Left ventricle myocardium superior (tissue), 1 donor: ENCODE results near the gene ZNF808. TPM values are rescaled to one million over a fixed set of nuclear protein-coding genes. Genes with fewer than 3 reads are reported as not detected.
A peak's percentile ranks its signal among the peaks of the same experiment; 100 is the strongest.
"Not testable (repeated sequence)": the region's sequence is repeated elsewhere in the genome, so short reads cannot be mapped to it uniquely, and the experiment has no call there.

Experiments used
- ATAC-seq: fragments of 200-7000 bp; cut with Tn5 transposase; one replicate; pipeline ENCODE4 v1.9.1; 2020; ENCODE audit warnings: mild to moderate bottlenecking, moderate library complexity
- DNase-seq: peaks from one replicate; pipeline ENCODE4 v3.0.0-alpha.2; 2020
- intact Hi-C: fragments of 100-400 bp; cut with micrococcal nuclease; formaldehyde crosslinking; loops from one replicate; pipeline ENCODE4 v1.11.0; 2022
- total RNA-seq: library from RNA; stranded (reverse); fragmentation: NEBNext Ultra II Directional; extraction: Animal tissue kit (Norgen Biotek cat#: 25700); gene quantifications from one replicate; pipeline ENCODE4 v1.2.1, GENCODE V29; 2021
- donor health status: DM: no; HTN: yes; CAD: no; lungs with severe emphysema.

Gene ZNF808
- total RNA-seq, 1 donor from 2014 or later: 32.9 TPM

DNA sequence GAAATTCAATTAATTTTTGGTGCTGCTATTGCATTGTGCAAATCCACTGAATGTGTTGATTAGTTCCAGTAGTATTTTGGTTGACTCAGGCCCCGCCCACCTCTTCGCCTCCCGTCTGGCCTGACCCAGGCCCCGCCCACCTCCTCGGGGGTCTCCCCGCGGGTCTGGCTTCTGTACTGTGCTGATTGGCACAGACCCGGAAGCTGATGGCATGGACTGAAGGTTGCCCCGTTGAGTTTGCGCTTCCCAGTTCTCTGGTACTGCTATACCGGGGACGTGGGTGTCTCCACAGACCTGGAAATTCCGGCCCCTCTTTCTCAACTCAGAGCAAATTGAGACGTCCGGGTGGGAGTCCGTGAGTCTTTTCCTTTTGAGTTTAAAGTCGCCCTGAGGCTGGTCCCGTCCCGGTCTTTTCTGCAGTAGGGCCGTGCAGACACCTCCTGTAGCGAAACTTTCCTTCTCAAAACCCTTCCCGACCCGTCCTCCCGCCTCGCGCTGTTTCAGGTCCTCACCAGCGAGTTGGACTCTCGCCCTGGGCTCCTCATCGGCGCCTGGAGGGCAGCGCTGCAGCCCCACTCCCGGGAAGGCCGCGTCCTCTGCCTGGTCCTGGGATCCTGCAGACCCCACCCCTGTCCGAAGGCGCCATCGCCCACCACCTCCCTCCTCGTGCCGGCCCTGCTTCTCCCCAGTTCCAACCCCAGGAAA lies 57.4 kb downstream of the ZNF808 start:
- ATAC-seq (peak; percentile 78), DNase-seq (peak; percentile 36)
- intact Hi-C loops: no loop called here

DNA sequence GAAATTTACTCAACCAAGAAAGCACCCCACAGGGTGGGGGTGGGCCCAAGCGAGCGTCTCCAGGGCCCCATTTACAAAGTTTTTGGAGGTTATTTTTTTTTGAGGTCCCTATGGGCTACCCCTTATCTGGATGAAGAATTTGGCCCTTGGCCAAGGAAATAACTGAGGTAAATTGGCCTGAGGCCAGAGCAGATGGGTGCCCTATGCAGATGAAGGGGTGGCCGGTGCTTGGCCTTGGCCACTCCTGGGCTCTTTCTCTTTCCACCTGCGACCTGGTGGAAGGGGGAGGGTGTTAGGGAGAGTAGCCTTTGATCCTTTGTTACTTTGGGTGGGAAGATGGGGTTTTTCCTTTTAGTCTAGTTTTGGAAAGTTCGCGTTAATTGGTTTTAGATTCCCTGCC lies 58.1 kb downstream of the ZNF808 start:
- intact Hi-C loops: no loop called here
- no peak for ATAC-seq
- DNase-seq: no peak

DNA sequence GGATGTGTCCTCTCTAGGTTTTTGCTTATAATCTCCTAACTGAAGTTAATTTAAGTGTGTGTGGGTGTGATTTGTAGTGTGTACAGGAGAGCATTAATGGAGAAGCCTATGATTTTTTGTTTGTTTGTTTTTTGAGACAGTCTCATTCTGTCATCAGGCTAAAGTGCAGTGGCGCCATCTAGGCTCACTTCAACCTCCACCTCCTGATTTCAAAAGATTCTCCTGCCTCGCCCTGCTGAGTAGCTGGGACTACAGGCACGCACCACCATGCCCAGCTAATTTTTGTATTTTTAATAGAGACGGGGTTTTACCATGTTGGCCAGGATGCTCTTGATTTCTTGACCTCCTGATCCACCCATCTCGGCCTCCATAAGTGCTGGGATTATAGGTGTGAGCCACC lies 63.3 kb downstream of the ZNF808 start:
- intact Hi-C loops: no loop called here
- no peak for DNase-seq
- ATAC-seq: no peak

DNA sequence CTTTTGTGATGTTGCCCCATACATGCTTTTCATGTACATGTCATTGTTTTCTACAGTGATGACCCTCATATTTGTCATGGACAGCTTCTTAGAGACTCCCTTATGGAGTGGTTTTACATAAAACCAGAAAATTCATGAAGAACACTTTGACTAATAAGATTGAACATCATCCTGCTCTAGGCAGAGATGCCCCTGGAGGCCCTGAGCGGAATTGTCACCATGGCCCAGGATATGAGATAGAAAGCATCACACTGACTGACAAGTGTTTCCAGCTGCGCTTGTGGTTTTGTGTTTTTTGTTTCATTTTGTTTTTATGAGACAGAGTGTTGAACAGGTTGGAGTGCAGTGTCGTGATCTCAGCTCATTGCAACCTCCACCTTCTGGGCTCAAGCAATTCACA lies 64.8 kb downstream of the ZNF808 start:
- no peak for DNase-seq
- intact Hi-C loops: no loop called here
- no peak for ATAC-seq

DNA sequence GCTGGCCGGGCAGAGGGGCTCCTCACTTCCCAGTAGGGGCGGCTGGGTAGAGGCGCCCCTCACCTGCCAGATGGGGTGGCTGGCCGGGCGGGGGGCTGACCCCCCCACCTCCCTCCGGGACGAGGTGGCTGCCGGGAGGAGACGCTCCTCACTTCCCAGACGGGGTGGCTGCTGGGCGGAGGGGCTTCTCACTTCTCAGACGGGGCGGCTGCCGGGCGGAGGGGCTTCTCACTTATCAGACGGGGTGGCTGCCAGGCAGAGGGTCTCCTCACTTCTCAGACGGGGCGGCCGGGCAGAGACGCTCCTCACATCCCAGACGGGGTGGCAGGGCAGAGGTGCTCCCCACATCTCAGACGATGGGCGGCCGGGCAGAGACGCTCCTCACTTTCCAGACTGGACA lies 66.0 kb downstream of the ZNF808 start:
- DNase-seq, ATAC-seq, intact Hi-C loops: not testable (repeated sequence)

DNA sequence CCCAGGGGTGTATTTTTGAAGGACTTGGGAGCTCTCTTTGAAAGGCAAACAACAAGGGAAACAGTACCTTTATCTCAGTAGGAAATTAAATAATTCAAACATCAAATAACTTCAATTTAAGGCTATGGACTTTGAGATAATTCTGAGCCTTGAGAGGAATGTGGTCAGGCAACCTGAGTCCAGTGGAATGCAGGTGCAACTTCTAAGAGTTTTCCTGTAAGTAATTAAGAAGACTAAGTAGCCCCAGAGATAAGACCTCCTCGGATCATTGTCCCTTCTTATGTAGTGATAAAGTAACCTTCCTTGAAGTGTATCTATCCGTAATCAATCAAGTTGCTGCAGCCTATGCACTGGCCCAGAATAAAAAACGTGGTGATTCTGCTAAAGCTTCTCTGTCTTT lies 71.8 kb downstream of the ZNF808 start:
- ATAC-seq (no peak), DNase-seq (no peak)
- intact Hi-C loops: no loop called here

DNA sequence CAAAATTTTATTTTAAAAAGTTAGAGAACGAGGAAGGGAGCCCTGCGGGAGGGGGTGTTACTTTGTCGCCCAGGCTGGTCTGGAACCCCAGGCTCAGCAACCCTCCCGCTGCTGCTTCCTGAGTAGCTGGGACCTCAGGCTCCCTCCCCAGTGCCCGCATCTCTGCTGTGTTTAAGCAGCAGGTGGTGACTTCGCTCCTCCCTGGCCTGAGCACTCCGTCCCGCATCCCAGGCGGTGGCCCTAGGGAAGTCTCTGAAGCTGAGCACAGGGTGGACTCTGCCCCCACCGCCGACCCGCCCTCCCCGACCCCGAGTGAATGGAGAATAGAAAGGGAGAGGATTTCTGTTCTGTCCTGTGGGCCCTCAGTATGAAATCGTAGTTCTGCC lies 73.2 kb downstream of the ZNF808 start:
- DNase-seq: peak; percentile 38
- ATAC-seq: peak; percentile 30
- intact Hi-C loops: no loop called here

DNA sequence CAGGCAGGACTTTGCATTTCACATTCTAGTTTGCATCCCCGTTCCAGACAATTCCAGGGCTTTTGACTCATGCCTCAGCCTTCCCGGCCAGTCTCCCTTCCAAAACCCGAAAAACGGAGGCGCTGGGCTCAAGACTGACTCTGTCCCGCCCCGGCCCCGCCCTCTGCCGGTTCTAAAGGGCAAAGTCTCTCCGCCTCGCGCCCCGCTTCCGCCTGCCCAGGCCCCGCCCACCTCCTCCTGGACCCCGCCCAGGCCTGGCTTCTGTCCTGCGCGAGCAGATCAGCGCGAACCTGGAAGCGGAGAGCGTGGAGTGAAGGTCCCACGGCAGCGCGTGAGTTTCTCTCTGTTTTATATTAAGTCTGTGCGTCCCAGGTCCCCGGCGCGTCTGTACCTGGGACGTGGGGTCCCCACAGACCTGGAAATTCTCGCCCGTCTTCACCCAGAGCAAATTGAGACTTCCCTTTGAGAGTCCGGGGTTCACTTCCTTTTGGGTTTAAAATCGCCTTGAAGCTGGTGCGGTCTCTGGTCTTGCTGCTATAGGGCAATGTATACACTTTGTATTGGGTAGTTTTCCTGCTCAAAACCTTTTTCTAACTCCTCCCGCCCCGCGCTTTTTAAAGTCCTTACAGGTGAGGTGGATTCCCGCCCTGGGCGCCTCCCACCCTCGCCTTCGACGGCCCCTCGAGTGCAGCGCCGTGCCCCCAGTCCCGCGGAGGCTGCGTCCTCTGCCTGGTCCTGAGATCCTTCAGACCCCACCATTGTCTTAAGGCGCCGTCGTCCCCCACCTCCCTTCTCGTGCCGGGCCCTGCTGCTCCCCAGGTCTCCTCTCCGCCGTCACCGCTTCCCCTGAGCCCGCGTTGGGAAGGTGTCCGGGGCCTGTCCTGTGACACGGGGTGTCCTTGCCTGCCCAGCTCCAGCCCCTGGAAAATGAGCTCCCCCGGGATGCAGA lies 73.8 kb downstream of the ZNF808 start:
- ATAC-seq: peak; percentile 99
- peak; percentile 97 for DNase-seq
- intact Hi-C loops: no loop called here

DNA sequence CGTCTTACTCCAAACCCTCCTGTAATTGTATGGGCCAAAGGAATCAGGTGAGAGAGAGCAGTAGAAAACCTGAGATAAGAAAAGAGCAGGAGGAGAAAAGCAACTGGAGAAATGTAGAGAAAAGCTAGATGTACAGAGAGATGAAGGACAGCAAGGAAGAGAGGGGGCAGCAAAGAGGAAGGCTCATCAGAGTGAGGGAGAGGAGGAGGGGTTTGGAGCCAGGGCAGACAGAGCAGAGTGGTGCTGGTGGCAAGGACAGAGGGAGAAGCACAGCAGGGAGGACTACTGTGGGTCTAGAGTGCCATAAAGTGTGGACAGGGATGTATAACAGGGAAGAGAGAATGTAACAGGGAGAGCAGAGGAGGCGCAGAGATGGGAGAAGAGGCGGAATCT lies 74.5 kb downstream of the ZNF808 start:
- DNase-seq, intact Hi-C loops: not testable (repeated sequence)
- ATAC-seq: peak; percentile 50

DNA sequence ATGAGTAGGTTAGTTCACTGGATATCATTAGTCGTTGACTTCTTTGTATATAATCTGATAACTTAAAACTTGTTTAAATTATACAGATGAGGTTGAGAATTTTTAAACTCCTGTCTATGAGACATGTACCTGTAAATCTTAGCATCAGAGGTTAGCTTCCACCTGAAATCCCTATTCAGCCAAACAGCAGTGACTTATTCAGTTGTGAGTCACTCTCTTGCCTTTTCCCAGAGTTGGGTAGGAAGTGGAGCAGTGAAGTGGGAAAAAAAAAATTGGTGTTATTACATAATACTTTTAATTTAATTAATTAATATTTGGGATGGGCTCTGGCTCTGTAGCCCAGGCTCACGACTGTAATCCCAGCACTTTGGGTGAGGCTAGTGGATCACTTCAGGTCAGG lies 75.5 kb downstream of the ZNF808 start:
- no peak for DNase-seq
- intact Hi-C loops: no loop called here

DNA sequence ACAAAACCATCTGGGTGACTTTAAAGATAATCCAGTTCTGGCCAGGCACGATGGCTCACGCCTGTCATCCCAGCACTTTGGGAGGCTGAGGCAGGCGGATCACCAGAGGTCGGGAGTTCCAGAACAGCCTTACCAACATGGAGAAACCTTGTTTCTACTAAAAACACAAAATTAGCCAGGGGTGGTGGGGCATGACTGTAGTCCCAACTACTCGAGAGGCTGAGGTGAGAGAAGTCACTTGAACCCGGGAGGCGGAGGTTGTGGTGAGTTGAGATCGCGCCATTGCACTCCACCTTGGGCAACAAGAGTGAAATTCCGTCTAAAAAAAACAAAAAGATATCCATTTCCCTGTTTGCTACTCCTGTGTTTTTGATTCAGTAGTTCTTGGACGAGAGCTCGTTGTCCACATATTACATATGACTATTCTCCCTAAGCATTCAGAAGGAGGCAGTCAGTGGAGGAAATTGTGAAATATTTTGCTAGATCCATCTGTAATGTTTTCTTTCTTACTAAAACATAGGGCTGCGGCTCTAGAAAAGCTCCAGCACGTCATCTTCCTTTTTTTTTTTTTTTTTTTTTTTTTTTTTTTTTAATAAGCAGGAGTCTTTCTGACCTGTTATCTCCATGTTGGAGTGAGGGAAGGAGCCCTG lies 76.2 kb downstream of the ZNF808 start:
- intact Hi-C loops: no loop called here
- ATAC-seq (no peak), DNase-seq (no peak)

More for the DNA sequence above, 75.5 kb downstream of the ZNF808 start:
- ATAC-seq: no peak

Other genes with a start within 250 kb of the ZNF808 start
- 16.0 TPM for gene ZNF480, start 230.5 kb upstream of the ZNF808 start, total RNA-seq
- gene ZNF610, start 191.4 kb upstream of the ZNF808 start, total RNA-seq: 3.3 TPM
- 18.5 TPM for gene ZNF880, start 157.7 kb upstream of the ZNF808 start, total RNA-seq
- 12.5 TPM for gene ZNF528, start 129.8 kb upstream of the ZNF808 start, total RNA-seq
- gene ZNF534, start 98.5 kb upstream of the ZNF808 start, total RNA-seq: 0.57 TPM
- gene ZNF578, start 74.1 kb upstream of the ZNF808 start, total RNA-seq: 2.2 TPM
- gene ZNF701, start 42.6 kb downstream of the ZNF808 start, total RNA-seq: 18.2 TPM
- gene ZNF83, start 110.7 kb downstream of the ZNF808 start, total RNA-seq: 15.8 TPM
- 6.9 TPM for gene ZNF611, start 207.4 kb downstream of the ZNF808 start, total RNA-seq